ENCODE measurements around the gene SYTL3.

The SYTL3 gene

GRCh38 chr6:158722176-158722729 is 72.4 kb downstream of the SYTL3 start:
- DNase-seq (ENCODE audit: low spot score) = no peak

DNA sequence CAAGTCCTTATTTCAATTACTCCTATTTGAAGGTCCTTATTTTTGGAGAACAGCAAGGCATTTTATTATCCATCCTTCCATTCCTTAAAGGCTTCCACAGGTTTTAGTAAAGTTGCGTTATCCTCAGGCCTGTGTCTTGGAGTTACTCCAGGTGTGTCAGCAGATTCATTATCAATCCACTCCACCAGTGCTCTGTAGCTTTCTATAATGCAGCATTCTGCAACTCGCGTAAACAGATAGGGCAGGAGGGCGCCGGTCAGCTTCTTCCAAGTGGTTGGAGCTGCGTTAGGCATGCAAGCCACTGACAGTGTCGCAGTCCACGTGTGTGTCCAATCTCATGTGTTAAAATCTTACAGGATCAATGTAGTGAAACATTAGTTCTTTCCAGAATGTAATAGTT is 75.8 kb downstream of the SYTL3 start:
- DNase-seq (ENCODE audit: low spot score) = no peak

DNA sequence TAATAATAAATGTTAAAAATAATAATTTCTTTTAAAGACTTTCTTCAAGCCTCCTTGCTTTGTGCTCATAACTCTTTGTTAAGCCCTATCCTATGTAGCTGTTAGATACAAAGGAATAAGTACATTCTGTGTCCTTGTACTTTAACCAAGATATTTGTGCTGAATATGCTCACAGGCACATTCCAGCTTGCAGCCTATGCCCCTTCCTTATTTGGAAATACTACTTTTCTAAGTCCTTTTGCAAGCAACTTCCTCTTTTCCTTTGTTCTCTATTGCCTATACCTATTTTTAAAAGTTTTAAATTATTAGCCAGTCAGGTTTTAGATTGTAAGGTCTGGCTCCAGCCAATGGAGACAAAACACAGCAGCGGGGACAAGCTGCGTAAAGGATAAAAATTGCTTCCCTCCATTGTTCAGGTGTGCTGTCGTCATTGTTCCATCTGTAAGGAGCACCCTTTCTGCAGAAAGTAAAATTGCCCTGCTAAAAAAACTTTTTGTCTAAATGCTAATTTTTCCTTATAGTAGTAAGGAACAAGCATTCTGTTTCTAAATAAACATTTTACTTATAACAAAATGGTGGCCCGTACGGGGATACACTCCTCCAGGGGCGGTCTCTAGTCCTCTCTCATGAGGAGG is 80.2 kb downstream of the SYTL3 start:
- DNase-seq (ENCODE audit: low spot score) = no peak

DNA sequence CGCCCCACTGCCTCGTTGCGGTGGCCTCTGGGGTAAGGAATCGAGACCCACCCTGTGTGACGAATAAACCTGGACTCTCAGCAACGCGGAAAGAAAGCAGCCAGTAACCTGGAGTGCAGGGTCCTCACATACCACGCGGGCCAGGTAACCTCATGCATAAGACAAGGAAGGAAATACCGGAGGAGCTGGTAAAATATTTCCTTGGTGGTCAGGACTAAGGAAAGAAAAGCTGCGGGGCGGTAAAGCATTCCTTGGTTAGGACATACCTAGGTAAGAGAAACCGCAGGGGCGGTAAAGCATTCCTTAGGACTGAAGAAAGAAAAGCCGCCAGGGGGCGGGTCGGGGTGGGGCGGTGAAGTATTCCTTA is 80.7 kb downstream of the SYTL3 start:
- no peak for DNase-seq (ENCODE audit: low spot score)

DNA sequence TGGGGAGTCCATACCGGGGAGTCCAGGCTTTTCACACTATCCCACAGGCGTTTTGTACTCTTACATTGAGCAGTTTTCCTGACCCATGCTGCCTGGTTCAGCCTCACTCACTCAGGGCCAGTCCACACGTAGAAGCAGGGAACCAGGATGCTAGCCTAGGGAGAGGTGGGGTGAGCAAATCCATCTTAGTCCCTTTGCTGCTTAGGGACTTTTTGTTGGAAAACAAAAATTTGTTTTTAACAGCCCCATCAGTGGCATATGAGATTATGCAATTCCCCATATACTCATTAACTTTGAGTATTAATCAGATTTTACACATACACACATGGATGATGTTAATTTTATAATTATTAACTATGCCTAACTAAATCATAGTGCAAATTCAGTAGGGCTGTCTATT is 85.2 kb downstream of the SYTL3 start:
- no peak for DNase-seq (ENCODE audit: low spot score)

GRCh38 chr6:158737082-158737709 is 87.3 kb downstream of the SYTL3 start:
- no peak for DNase-seq (ENCODE audit: low spot score)

DNA sequence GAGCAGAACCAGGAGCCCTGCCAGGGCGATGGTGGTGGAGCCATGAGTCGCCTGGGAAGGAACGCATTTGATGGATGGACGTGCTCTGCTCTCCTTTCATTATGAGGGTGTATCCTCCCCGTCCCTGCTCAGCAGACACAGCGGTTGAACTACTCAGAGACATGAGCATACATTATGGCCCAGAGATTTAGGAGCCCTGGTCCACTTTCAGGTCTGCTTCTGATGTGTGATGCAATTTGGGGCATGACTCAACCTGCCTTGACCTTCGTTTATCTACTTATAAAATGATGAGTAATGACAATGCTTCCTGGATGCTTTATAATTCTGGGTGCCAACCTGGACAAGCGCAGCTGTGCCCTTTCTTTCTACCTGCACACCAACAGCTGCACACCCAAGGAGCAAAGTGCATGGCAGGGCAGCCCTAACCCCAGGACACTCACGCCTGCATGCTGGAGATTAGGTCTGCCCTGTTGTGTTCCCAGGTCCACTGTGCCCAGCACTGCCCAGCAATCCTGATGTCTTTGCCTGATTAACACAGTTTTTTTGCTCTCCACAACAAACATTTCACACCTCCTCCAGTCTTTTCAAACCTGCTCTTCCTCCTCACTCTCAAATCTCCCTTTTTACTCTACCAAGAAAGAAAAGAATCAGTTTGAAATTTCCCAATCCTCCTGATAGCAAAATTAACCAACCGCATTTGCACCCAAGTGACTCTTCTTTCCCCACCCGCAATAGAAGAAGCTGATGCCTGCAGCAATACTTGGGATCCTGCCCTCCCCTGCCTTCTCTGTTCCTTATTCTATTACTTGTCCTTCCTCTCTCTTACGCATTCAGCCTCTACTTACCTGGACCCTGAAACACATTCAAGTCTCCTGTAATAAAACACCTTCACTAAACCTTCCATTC is 88.1 kb downstream of the SYTL3 start:
- DNase-seq (ENCODE audit: low spot score) = no peak

- DNase-seq (ENCODE audit: low spot score) = no peak
Measured at GRCh38 chr6:158739673-158740072, 89.8 kb downstream of the SYTL3 start.

DNA sequence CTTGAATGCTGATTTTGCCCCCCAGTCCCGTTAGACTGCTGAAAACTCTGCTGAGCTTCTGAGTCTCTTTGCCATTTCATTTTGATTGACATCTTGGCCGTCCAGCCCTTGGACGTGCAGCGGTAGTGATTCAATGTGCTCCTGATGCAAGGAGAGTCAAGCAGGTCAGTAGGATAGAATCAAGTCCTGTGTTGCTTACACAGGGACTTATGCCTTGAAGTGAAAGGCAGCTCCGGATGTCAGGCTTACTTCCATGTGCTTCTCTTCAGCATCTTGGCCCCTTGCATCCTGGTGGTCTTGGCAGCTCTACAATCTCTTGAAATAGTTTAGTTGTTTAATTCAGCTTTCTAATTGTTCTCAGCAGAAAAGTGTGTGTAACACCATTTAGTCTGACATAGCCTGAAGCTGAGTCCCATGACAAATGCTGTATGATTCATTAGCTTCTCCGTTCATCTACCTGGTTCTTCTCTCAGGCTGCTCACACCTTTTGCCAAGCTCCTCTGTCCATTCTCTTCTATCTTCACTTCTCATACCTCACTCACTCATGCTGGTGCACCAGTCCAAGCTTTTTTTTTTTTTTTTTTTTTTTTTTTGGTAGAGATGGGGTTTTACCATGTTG is 93.3 kb downstream of the SYTL3 start:
- DNase-seq (ENCODE audit: low spot score) = no peak

DNA sequence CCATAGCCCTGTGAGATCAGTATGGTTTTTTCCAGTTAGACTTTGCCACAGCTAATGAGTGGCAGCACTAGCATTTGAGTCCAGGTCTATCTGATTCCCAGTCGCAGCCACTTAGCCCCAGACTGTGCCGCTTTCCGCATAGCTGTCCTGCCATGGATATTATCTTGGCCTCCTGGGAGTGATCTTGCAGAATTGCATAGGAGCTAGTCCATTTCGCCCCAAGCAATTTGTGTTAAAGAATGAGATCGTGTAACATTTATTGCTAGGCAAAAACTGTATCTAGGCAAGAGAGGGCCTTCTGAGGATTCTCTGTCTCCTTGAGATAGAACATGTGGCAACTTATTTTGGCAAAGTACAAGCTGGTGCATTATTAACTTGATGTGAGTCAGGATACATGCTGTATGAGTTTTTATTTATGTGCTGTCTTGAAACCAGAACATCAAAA is 95.2 kb downstream of the SYTL3 start:
- no peak for DNase-seq (ENCODE audit: low spot score)

DNA sequence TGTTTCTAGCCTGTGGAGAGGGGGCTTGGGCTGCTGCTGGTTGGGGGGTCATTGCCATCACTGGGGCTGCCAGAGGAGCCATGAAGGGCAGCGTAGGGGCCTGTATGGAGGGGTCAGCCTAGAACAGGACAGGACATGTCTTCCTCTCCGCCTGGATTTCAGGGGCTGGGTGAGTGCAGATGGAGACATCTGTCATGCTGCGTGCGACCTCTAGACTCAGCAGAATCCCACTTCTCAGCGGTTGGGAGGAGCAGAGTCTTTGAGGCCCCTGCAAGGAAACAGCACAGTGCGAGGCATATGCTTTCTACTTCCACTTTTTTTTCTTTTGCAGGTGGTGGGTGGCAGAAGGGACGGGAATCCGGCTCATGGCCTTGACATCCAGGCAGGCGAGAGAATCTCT is 101.4 kb downstream of the SYTL3 start:
- no peak for DNase-seq (ENCODE audit: low spot score)

- DNase-seq (ENCODE audit: low spot score) = no peak
Measured at GRCh38 chr6:158751921-158752320, 102.1 kb downstream of the SYTL3 start.

- DNase-seq (ENCODE audit: low spot score) = no peak
Measured at GRCh38 chr6:158752613-158753012, 102.8 kb downstream of the SYTL3 start.

- no peak for DNase-seq (ENCODE audit: low spot score)
Measured at GRCh38 chr6:158753811-158754210, 104.0 kb downstream of the SYTL3 start.

DNA sequence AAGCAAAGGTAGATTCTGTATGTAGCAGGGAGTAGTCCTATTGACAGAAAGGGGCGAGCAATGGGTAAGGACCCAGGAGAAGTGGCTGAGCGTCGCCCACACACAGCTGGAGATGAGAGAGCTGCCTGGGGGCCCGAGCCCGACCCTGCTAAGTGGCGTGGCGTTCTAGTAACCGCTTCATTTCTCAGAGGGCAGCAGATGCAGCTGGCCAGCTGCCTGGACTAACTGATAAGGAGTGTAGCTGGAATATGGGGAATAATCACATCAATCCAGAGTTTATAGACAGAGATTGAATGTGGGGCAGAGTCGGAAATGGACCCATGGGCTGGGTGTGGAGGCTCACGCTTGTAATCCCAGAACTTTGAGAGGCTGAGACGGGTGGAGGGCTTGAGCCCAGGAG is 104.9 kb downstream of the SYTL3 start:
- no peak for DNase-seq (ENCODE audit: low spot score)

DNA sequence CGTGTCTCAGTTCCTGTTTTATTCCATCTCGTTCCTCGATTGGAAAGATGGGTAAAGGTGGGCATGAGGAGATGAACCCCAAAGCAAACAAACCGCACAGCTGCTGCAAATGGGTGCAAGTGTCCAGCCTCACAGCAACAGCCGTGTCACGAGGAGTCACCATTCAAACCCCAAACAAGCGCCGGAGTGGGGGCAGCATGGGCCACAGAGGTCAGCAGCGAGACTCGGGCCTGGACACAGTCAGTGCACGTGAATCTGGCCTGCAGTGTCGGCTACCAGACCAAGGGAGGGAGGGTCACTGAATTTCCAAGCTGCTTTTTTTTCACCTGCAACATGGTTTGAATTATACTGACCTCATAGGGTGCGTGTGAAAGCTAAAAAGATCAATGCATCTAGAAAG is 105.8 kb downstream of the SYTL3 start:
- no peak for DNase-seq (ENCODE audit: low spot score)

GRCh38 chr6:158756126-158756525 is 106.3 kb downstream of the SYTL3 start:
- no peak for DNase-seq (ENCODE audit: low spot score)

- no peak for DNase-seq (ENCODE audit: low spot score)
Measured at GRCh38 chr6:158756977-158757752, 107.3 kb downstream of the SYTL3 start.

GRCh38 chr6:158757753-158758090 is 107.9 kb downstream of the SYTL3 start:
- DNase-seq (ENCODE audit: low spot score) = no peak

DNA sequence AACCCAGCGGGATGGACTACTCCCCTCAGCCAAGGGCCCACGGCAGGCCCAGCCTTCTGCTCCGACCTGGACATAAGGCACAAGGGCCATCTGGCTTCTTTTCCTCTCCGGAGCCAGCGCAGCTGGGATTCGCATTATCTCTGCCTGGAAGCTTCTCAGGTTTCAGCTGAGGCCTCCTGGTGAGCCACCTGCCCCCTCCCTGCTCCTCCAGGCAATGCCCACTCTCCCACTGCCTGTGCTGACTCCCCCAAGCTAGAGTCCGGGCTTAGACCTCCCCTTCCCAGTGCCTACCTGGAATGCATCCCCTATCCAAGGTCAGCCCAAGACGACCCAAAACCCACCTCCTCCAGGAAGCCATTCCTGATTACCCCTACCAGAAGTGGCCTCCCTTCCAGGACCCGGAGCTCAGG is 108.6 kb downstream of the SYTL3 start:
- no peak for DNase-seq (ENCODE audit: low spot score)

DNA sequence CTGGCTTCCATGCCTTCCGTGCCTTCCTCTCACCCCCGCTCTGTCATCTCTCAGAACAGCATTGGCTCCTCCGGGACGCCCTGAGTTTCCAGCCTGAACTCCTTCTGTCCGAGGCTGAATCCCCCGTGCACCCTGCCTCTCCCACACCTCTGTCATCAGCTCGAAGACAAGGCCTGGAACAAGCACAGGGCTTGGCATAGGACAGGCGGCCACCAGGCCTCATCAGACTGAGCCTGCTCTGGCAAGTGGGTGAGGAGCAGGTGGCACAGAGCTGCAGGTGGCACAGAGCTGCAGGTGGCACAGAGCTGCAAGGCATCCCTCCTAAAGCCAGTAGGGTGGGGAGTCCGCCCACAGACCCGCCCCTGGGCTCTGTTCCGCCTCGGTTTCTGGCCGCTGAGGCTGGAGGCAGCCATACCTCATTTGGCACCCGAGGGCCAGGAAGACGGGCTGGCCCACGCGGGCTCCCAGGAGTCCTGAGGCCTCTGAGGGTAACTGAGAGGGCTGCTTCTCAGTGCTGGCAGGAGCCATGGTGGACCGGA is 109.2 kb downstream of the SYTL3 start:
- no peak for DNase-seq (ENCODE audit: low spot score)

All from activated CD4-positive, alpha-beta T cell treated with anti-CD3 and anti-CD28 coated beads, Interleukin-2, Interleukin-4, amounts not matched to agents 100 ng/mL and 50 ng/mL, durations not matched to agents 16 hours and 8 hours (primary cell).